Measurements from ENCODE around the gene SPATA7. TPM values are rescaled to one million over a fixed set of nuclear protein-coding genes. Genes with fewer than 3 reads are reported as not detected.

The SPATA7 gene
- total RNA-seq, 1 experiment from 2014 or later = 8.0 TPM

GRCh38 chr14:88420187-88420586 lies 34.7 kb downstream of the SPATA7 start:
- Mint-ChIP-seq H3K4me1 (no peaks in the 10 kb centered on the region), H3K36me3 (peaks cover 21% of the 10 kb centered on the region), H3K4me3 (no peak overlapping the region), H3K27me3 (ENCODE audit: low read depth) (no peaks in the 10 kb centered on the region), H3K27ac (no peak overlapping the region), H3K9me3 (peaks cover 17% of the 10 kb centered on the region)
- ChIA-PET CTCF (interaction anchor here (1.1 kb wide), 1 partner anchor 231 kb away, joined by 4 read pairs; no protein-coding TSS in a partner anchor), POLR2A (no interaction called here)
- ATAC-seq (no peak), DNase-seq (ENCODE audit: low spot score) (no peak)
- TF ChIP-seq, protein P1, sequence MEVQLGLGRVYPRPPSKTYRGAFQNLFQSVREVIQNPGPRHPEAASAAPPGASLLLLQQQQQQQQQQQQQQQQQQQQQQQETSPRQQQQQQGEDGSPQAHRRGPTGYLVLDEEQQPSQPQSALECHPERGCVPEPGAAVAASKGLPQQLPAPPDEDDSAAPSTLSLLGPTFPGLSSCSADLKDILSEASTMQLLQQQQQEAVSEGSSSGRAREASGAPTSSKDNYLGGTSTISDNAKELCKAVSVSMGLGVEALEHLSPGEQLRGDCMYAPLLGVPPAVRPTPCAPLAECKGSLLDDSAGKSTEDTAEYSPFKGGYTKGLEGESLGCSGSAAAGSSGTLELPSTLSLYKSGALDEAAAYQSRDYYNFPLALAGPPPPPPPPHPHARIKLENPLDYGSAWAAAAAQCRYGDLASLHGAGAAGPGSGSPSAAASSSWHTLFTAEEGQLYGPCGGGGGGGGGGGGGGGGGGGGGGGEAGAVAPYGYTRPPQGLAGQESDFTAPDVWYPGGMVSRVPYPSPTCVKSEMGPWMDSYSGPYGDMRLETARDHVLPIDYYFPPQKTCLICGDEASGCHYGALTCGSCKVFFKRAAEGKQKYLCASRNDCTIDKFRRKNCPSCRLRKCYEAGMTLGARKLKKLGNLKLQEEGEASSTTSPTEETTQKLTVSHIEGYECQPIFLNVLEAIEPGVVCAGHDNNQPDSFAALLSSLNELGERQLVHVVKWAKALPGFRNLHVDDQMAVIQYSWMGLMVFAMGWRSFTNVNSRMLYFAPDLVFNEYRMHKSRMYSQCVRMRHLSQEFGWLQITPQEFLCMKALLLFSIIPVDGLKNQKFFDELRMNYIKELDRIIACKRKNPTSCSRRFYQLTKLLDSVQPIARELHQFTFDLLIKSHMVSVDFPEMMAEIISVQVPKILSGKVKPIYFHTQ (CRISPR knock-in tag; IDR thresholded peaks at IDR 0.05) = no peak
- TF ChIP-seq CREM (CRISPR knock-in tag; IDR thresholded peaks at IDR 0.05) (no peak), ZNF512 (CRISPR knock-in tag; IDR thresholded peaks at IDR 0.05; ENCODE audit: borderline replicate concordance) (no peak), ZNF281 (CRISPR knock-in tag; IDR thresholded peaks at IDR 0.05) (no peak), NR3C1 (CRISPR knock-in tag; conservative IDR thresholded peaks at IDR 0.05; ENCODE audit: low read depth) (no peak), ELF4 (CRISPR knock-in tag; IDR thresholded peaks at IDR 0.05; ENCODE audit: low read depth) (no peak), EMX1 (CRISPR knock-in tag; IDR thresholded peaks at IDR 0.05) (no peak), ATF1 (CRISPR knock-in tag; IDR thresholded peaks at IDR 0.05) (no peak), E2F5 (CRISPR knock-in tag; IDR thresholded peaks at IDR 0.05) (no peak), GABPB1 (CRISPR knock-in tag; IDR thresholded peaks at IDR 0.05) (no peak), ZNF317 (CRISPR knock-in tag; IDR thresholded peaks at IDR 0.05; ENCODE audit: borderline replicate concordance, low read depth) (no peak), ZNF671 (CRISPR knock-in tag; IDR thresholded peaks at IDR 0.05) (no peak), TEAD4 (CRISPR knock-in tag; IDR thresholded peaks at IDR 0.05) (no peak), ATF6 (CRISPR knock-in tag; IDR thresholded peaks at IDR 0.05) (no peak), NR1H2 (CRISPR knock-in tag; IDR thresholded peaks at IDR 0.05) (no peak)
- TF ChIP-seq, protein P2, sequence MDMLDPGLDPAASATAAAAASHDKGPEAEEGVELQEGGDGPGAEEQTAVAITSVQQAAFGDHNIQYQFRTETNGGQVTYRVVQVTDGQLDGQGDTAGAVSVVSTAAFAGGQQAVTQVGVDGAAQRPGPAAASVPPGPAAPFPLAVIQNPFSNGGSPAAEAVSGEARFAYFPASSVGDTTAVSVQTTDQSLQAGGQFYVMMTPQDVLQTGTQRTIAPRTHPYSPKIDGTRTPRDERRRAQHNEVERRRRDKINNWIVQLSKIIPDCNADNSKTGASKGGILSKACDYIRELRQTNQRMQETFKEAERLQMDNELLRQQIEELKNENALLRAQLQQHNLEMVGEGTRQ (CRISPR knock-in tag; IDR thresholded peaks at IDR 0.05) = no peak

Measured in WTC11 (cell line).